Kidney tubule cell (primary cell): ENCODE data around the gene BUD23.
"Not testable (repeated sequence)": the region's sequence is repeated elsewhere in the genome, so short reads cannot be mapped to it uniquely, and the experiment has no call there.

Source experiments
- DNase-seq: peaks from one replicate; pipeline ENCODE4 v3.0.0-alpha.2; 2018; ENCODE audit warnings: low spot score

Gene BUD23

GRCh38 chr7:73668103-73668885 is 15.1 kb upstream of the BUD23 start:
- DNase-seq, result no peak

DNA sequence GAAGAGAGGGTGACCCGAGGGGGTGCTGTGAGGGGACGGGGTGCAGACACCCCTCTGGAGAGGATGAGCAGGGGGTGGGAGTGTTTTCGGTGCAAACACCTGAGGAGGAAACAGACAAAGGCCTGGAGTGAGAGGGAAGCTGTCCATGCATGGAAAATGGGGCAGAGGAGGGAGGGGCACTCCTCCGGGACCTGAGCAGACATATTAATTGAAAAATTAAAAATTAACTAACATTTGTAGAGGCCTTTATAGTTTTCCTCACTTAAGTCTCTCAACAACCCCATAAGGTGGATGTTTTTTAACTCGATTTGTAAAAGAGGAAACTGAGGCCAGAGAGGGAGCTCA is 14.5 kb upstream of the BUD23 start:
- DNase-seq, result peak; percentile 43

DNA sequence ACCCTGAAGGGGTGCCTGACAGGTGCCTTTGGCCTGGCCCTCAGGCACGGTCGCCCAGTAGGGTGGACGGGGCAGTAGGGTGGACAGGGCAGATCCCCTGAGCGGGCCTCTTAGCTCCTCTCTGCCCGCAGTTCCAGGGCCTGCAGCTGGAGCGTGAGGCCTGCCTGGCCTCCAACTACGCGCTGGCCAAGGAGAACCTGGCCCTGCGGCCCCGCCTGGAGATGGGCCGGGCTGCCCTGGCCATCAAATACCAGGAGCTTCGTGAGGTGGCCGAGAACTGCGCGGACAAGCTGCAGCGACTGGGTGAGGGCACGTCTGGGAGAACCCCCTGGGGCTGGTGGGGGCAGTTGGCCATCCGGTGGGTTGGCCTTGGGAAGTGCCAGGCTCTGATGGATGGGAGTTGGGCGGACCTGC is 14.1 kb upstream of the BUD23 start:
- peak; percentile 44 for DNase-seq

- DNase-seq, result no peak
Measured at GRCh38 chr7:73669858-73670385, 13.5 kb upstream of the BUD23 start.

- no peak for DNase-seq
Measured at GRCh38 chr7:73671322-73671661, 12.1 kb upstream of the BUD23 start.

- DNase-seq, result no peak
Measured at GRCh38 chr7:73671857-73672445, 11.4 kb upstream of the BUD23 start.

- no peak for DNase-seq
Measured at GRCh38 chr7:73674468-73675124, 8.8 kb upstream of the BUD23 start.

DNA sequence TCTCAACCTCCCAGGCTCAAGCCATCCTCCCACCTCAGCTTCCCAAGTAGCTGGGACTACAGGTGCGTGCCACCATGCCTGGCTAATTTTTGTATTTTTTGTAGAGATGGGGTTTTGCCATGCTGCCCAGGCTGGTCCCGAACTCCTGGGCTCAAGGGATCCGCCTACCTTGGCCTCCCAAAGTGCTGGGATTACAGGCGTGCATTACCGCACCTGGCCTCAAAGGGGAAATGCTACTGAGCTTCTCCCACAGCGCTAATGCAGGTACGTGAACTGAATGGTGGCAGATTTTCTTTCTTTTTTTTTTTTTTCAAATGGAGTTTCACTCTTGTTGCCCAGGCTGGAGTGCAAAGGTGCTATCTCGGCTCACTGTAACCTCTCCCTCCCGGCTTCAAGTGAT is 7.3 kb upstream of the BUD23 start:
- DNase-seq, result not testable (repeated sequence)

DNA sequence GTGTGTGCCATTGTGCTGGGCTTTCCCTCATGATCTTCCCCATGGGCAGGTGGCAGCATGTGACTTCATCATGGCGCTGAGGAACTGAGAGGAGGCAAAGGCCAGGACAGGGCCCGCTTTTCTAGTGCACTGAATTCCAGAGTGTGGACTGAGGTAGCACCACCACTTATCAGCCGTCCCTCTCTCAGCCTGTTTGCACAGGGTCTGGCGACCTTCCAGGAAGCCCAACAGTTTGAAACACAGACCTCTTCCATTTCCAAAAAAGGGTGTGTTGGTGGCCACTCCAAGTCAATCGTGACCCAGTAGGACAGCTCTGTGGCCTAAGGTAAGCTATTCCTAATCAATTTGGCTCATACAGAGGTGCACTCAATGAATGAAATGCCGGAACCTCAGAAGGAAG is 4.5 kb upstream of the BUD23 start:
- DNase-seq, result no peak

GRCh38 chr7:73679709-73680108 is 3.7 kb upstream of the BUD23 start:
- no peak for DNase-seq

DNA sequence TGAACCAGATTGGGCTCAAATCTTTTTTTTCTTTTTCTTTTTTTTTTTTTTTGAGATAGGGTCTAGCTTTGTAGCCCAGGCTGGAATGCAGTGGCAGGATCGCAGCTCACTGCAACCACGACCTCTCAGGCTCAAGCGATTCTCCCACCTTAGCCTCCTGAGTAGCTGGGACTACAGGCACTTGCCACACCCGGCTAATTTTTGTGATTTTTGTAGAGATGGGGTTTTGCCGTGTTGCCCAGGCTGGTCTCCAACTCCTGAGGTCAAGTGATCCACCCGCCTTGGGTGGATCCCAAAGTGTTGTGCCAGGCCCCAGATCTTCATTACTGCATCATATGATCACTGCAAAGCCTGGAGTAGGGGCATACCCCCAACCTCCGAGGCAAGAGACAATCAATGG is 2.9 kb upstream of the BUD23 start:
- DNase-seq, result no peak

DNA sequence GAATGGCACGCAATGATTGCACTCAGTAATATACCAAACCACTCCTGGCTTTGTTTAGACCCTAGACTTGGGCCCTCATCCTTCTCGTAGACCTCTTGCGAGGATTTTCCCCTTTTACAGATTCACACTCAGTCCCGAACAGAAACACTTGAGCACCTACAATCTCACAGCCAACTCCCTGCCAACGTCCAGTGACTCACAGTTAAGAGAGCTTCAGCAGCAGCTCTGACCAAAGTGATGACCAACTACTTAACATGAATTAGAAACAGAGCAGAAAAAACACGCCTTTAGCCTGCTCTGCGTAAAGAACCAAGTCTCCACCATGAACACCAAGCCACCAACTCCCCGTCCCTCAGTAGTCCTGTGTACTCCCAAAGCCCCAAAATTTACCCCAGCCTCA is 2.4 kb upstream of the BUD23 start:
- peak; percentile 65 for DNase-seq

- DNase-seq, result no peak
Measured at GRCh38 chr7:73682745-73683055, 697 bp upstream of the BUD23 start.

- DNase-seq, result peak; percentile 33
Measured at GRCh38 chr7:73683788-73684693, 644 bp downstream of the BUD23 start.

- DNase-seq, result no peak
Measured at GRCh38 chr7:73685311-73685710, 1.9 kb downstream of the BUD23 start.

DNA sequence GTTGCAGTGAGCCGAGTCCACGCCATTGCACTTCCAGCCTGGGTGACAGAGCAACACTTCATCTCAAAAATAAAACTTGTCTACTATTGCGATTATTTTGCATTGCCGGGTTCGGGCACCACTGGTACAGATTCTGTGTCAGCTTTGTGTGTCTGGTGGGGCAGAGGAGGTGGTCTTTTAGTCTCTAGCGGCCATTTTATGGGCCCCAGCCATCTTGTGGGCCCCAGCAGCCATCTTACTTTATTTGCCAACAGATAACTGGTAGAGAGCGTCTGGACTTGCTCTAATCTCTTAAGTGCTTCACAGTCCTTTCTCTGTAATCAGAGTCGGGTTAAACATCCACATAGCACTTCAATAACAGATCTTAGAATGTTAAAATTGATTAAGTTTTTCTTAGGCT is 4.9 kb downstream of the BUD23 start:
- no peak for DNase-seq

DNA sequence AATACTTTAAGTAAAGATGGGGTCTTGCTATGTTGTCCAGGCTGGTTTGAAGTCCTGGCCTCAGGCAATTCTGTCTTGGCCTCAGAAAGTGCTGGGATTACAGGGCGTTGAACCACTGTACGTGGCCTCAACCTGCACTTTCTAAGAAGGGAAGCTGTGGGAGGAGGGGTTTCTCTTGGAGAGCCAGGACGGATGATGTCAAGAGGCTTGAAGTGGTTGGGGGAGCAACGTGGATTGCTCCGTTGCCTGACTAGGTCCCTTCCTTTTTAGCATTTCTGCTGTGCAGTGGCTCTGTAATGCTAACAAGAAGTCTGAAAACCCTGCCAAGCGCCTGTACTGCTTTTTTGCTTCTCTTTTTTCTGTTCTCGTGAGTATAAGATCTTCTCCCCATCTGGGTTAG is 7.2 kb downstream of the BUD23 start:
- DNase-seq, result no peak

DNA sequence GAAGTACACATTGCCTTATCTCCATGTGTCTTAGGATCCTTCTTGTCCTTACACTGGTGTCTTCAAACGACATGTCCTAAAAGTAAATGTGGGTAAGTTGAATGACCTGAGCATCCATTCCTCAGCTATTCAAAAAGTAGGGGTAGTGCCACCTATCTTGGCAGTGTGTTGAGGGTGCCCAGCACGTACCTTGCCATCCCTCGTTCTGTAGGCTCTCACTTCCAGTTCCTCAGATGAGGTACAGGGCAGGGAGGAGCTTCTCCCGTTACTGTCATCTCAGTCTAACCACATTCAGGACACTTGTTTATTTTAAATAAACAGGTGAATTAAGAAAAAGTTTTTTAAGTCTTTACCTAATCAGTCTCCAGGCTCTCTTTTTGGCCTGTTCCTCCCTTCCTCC is 13.0 kb downstream of the BUD23 start:
- DNase-seq, result no peak

DNA sequence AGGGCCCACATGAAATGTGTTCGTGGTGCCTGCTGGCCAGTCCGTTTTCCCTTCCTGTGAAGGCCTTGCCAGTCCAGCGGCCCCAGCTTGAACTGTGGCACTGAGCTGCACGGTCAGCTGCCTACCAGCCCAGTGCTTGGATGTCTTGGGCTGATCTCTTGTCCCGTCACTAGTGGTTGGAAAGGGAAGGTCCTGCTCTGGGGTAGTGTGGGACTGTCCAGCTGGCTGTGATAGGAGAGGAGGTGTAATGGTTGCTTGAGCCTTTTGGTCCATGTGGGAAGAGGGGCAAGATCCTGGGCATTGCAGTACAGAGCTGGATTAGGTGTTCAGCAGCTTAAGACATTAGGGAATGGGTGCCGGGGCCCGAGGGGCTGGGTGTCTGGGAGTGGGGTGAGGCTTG is 15.0 kb downstream of the BUD23 start:
- DNase-seq, result no peak

DNA sequence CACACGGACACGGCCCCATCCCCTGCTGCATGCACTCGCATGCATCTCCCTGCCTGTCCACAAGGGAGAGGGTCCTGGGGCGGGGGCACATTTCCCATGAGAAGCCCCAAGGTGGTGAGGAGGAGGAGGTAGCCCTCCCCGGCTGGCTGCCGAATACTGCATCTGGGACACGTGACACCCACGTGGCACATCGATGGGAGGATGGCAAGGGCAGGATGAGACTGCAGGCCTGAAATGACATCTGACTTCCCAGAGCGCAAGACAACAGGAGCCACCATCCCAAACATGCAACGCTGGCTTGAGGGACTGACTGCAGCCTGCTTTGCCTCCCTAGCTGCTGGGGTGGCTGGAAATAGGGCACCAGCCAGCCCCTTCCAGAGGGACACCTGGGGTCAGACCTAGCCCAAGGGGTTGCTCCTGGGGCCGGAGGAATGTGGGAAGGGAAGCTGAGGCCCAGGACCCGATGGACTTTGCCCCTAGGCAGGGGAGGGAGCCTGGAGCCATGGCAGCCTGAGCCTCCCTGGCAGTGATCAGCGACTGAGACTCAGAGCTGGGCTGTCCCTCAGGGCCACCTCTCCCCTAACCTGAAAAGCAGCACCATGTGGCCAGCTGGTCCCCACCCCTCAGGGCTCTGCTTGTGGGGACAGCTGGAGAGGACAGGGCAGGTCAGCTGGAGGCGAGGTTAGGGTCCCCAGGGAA is 16.1 kb downstream of the BUD23 start:
- DNase-seq, result no peak

DNA sequence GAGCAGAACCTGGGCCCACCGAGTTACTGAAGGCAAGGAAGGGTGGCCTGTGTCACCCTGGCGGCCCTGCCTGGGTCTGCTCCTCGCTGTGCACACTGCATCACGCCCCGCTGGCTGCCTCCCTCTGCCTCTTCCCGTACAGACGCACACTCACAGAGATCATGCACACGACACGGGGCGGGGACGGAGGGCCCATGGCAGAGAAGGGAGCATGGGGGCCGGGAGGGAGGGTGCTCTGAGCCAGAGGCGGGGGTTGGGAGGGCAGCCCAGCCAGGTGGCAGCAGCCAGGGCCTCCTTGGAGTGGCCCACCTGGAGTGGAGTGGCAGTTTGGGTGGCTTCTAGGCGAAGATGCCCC is 16.6 kb downstream of the BUD23 start:
- DNase-seq, result no peak

- DNase-seq, result no peak
Measured at GRCh38 chr7:73700581-73701134, 17.3 kb downstream of the BUD23 start.
